GM18502 (cell line): ENCODE results near the gene MAPT.

ENCODE experiments used
- ATAC-seq: cut with Tn5 transposase; IDR thresholded peaks from one replicate; pipeline ENCODE4 v1.9.1; 2021; ENCODE audit warnings: mild to moderate bottlenecking; ENCODE audit not compliant: unreplicated experiment, poor library complexity

MAPT gene

GRCh38 chr17:45982791-45983613, 88.6 kb downstream of the MAPT start:
- ATAC-seq, result no peak

GRCh38 chr17:45983614-45984310, 89.4 kb downstream of the MAPT start:
- no peak for ATAC-seq

GRCh38 chr17:45984368-45984767, 90.0 kb downstream of the MAPT start:
- ATAC-seq, result no peak

GRCh38 chr17:45985447-45985846, 91.1 kb downstream of the MAPT start:
- ATAC-seq, result no peak

- no peak for ATAC-seq
These were observed 91.7 kb downstream of the MAPT start for GRCh38 chr17:45986056-45986455.

GRCh38 chr17:45987706-45988105, 93.4 kb downstream of the MAPT start:
- no peak for ATAC-seq

- no peak for ATAC-seq
These were observed 95.4 kb downstream of the MAPT start for GRCh38 chr17:45989759-45990158.

- ATAC-seq, result no peak
These were observed 96.5 kb downstream of the MAPT start for GRCh38 chr17:45990886-45991285.

GRCh38 chr17:45991341-45991740, 97.0 kb downstream of the MAPT start:
- ATAC-seq, result no peak

- no peak for ATAC-seq
These were observed 97.8 kb downstream of the MAPT start for GRCh38 chr17:45992175-45992574.

- no peak for ATAC-seq
These were observed 98.5 kb downstream of the MAPT start for GRCh38 chr17:45992904-45993303.

GRCh38 chr17:45993962-45994627, 99.7 kb downstream of the MAPT start:
- no peak for ATAC-seq

GRCh38 chr17:45994987-45995386, 100.6 kb downstream of the MAPT start:
- ATAC-seq, result no peak

GRCh38 chr17:45995627-45996270, 101.4 kb downstream of the MAPT start:
- no peak for ATAC-seq

- no peak for ATAC-seq
These were observed 102.1 kb downstream of the MAPT start for GRCh38 chr17:45996282-45996937.

GRCh38 chr17:45997166-45997565, 102.8 kb downstream of the MAPT start:
- ATAC-seq, result no peak

GRCh38 chr17:45997624-45998023, 103.3 kb downstream of the MAPT start:
- no peak for ATAC-seq

GRCh38 chr17:45998987-45999899, 104.9 kb downstream of the MAPT start, which contains the start of gene STH:
STH (plus strand) TSS chr17:45999250; CDS start chr17:45999280, 30 bp downstream.
- no peak for ATAC-seq

GRCh38 chr17:45999900-46000290, 105.5 kb downstream of the MAPT start:
- no peak for ATAC-seq
